Thyroid gland (tissue), 4 donors: ENCODE results near the gene PPARGC1A.

Experiments used
- POLR2A ChIP-seq, 2 donors: fragments of 450-650 bp; IDR thresholded peaks; one replicate each; pipeline ENCODE4 v1.6.1; 2017; ENCODE audit warnings: antibody characterized with exemption in 2 of 2, mild to moderate bottlenecking in 2 of 2, moderate library complexity in 1 of 2
- TF ChIP-seq, protein P1 (sequence below), 6 experiments: fragments of 200-600 bp in 3 of 6; fragments of 450-650 bp in 3 of 6; sonication (generic) in 3 of 6; IDR thresholded peaks; one replicate each; pipeline ENCODE4 v1.5.1; 2016 to 2019; ENCODE audit warnings: antibody characterized with exemption in 6 of 6, mild to moderate bottlenecking in 2 of 6, inconsistent platforms in 1 of 6, moderate library complexity in 1 of 6

DNA sequence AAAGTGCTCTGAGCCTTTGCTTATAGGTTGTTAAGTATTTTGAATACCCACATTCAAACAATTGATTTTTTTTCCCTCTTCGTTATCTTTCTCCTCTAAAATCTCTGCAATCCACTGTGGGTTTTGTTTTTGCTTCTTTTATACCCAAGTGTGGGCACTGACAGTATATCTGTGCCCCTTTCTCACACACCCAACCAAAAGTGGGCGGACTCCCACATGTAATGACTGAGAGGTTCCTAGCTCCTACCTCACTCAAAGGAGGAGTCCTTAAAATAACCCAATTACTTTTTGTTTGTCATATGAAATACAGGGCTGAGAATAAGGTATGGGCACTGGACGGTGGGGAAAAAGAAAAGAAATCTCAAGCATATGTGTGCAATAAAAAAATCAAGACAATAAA lies 51.7 kb downstream of the PPARGC1A start:
- TF ChIP-seq POLR2A (IDR thresholded peaks at IDR 0.05), result no peak
- TF ChIP-seq, protein P1, sequence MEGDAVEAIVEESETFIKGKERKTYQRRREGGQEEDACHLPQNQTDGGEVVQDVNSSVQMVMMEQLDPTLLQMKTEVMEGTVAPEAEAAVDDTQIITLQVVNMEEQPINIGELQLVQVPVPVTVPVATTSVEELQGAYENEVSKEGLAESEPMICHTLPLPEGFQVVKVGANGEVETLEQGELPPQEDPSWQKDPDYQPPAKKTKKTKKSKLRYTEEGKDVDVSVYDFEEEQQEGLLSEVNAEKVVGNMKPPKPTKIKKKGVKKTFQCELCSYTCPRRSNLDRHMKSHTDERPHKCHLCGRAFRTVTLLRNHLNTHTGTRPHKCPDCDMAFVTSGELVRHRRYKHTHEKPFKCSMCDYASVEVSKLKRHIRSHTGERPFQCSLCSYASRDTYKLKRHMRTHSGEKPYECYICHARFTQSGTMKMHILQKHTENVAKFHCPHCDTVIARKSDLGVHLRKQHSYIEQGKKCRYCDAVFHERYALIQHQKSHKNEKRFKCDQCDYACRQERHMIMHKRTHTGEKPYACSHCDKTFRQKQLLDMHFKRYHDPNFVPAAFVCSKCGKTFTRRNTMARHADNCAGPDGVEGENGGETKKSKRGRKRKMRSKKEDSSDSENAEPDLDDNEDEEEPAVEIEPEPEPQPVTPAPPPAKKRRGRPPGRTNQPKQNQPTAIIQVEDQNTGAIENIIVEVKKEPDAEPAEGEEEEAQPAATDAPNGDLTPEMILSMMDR (IDR thresholded peaks at IDR 0.05), result no peak
